GM21529 (cell line): ENCODE data around the gene DEGS1.

ENCODE experiments used
- ATAC-seq: cut with Tn5 transposase; IDR thresholded peaks from one replicate; pipeline ENCODE4 v1.9.1; 2021; ENCODE audit not compliant: unreplicated experiment

Gene DEGS1

DNA sequence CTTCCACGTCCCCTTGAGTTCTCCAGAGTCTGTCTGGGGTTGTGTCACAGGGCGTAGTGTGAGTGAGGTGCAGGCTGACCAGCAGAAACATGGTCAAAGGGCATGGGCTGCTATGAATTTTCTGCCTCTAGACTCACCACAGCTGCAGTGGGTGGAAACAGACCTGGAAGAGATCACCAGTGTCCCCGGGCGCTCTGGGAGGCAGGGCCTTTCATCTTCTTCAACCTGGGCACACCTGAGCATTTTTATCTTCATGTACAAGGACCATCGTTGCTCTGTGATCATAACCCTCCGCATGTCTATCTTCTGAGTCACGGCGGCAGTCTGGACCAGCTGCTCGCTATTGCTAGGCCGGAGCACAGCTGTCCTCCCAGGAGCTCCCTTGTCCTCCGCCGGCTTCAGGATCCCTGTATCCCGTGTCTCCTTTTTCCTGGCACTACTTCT, 29.6 kb downstream of the DEGS1 start:
- no peak for ATAC-seq

DNA sequence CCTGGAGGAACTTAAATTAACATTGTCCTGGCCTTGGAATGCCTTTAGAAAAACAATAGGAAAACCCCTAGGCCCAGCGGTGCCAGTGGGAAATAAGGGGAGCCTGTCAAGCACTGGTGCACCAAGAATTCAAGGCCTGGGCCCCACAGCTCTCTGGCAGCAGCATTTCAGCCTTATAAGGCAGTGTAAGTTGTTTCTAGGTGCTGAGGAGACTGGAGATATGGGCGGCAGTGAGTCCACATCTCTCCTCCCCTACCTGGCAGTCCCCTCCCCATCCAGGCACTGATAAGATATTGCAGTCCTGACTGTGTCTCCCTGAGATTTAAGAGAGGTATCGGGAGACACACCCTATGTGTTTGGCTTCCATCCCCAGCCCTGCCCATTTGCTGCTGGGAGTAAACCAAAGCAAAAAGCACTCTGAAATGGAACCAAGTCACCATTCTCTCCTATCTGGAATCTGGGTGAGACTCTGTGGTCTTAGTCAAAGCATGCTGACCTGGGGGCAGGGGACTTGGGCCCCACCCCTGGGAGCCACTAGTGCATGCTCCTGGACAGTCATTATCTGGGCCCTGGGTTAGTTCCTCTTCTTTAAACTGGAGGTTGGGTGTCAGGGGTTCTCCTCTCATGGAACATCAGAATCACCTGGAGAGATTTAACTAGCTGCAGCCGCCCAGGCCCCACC, 30.5 kb downstream of the DEGS1 start:
- ATAC-seq: no peak

DNA sequence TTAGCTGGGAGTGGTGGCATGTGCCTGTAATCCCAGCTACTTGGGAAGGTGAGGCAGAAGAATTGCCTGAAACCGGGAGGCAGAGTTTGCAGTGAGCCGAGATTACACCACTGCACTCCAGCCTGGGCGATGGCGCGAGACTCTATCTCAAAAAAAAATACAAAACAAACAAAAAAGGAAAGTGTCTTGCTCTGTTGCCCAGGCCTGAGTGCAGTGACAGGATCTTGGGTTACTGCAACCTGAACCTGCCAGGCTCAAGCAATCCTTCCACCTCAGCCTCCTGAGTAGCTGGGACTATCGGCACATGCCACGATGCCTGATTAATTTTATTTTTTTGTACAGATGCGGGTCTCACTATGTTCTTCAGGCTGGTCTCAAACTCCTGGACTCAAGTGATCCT, 33.3 kb downstream of the DEGS1 start:
- no peak for ATAC-seq

DNA sequence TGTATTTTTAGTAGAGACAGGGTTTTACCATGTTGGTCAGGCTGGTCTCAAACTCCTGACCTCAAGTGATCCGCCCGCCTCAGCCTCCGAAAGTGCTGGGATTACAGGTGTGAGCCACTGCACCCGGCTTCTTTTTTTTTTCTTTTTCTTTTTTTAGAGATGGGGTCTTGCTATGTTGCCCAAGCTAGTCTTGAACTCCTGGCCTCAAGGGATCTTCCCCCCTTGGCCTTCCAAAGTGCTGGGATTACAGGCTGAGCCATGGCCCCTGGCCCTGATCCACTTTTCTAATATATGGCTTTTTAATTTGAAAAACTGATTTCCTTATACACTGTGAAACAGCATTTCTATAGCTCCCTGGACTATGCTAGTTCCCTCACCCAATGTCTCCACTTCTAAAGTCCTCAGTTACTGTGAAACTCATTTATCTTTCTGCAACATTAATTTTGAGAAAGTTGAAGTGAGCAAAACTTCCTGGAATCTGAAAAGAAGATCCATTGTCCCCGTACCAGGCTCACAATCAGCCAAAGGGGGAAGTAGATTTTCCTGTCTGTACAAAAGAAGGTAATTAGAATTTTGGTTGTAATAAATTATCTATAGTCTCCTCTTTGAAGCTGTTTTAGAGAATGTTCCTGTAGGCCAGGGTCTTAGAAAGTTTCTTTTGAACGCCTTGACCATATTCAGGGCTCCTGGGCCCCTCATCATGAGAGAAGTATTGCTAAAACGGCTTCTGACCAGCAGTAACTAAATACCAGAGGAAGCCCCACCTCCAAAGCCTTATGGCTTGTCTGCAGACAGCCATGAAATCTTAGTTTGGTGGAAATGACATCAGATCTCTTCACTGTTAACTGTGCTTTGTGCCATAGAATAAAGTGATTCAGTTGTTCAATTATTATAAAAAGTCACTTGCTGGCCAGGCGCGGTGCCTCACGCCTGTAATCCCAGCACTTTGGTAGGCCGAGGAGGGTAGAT, 34.9 kb downstream of the DEGS1 start:
- no peak for ATAC-seq

DNA sequence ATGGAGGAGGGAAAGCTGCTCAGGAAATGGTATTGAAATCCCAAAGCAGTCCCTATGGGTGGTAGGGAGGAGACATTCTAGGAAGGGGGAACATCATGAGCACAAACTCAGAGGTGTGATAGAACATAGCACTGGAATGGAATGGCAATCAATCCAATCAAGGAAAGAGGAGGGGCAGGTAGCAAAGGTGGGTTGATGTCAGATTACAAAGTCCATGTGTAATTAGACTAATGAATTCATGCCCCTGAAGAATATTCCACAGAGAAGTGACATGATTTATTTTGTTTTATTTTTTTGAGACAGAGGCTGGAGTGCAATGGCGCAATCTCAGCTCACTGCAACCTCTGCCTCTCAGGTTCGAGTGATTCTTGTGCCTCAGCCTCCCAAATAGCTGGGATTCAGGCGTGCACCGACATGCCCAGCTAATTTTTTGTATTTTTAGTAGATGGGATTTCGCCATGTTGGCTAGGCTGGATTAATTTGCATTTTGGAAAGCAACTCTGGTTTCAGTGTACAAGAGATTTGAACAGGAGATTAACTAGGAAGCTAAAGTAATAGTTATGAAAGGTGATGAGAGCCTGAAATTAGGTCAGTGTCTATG, 36.1 kb downstream of the DEGS1 start:
- no peak for ATAC-seq

DNA sequence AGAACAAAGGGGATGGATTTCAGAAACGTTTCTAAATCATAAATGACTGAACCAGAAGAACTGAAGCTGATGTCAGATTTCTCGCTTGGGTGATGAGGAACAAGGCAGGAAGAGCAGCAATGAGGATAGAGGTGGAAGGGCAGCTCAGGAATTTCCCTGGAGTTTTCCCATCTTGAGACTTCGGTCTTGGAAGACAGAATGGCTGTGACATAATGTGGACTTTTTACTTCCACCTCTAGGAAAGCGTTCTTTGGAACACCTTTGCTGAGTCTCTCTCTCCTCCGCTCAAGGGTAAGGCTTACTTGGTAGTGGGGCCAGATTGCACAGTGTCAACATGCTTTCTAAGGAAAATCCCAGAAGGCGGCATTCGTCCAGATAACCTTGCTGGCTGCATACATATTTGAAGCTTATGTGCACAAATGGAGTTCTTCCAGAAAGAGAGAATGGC, 36.6 kb downstream of the DEGS1 start:
- ATAC-seq: no peak

DNA sequence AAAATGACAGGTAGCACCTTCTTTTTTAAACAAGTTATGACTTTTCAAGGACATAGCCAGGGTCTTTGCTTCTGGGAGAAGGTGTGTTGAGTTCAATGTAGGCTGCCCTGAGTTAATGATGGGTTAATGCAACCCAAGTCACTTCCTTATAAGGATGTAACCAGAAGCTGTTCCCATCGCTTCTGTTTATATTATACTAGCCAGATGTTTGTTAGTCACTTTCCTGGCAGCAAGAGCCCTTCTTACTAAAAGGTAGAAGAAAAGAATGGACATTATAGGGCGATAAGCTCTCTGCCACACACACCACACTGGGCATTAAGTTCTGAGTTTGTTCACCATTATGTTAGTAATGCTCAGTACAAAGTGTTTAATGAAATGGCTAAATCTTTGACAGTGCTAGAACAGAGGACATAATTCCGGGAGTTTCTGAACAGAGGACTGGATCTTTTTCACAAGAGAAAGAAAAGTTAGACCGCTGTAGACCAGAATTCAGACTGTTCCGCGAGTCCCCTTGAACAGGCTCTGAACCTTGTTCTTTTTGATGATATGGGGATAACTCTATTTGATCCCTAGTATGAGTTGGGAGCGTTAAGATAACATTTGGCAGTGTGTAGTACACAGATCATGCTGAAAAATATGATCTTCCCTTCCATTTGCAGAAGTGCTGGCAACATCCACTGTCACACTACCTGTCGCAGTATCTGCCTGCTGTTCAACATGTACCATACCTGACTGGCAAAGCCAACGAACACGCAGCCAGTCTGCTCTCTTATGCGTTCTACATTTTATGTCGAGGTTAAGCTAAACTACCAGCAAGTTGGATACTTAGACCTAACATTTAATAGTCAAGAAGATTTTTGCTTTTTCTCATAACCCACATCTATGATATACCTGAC, 41.0 kb downstream of the DEGS1 start:
- ATAC-seq: no peak

DNA sequence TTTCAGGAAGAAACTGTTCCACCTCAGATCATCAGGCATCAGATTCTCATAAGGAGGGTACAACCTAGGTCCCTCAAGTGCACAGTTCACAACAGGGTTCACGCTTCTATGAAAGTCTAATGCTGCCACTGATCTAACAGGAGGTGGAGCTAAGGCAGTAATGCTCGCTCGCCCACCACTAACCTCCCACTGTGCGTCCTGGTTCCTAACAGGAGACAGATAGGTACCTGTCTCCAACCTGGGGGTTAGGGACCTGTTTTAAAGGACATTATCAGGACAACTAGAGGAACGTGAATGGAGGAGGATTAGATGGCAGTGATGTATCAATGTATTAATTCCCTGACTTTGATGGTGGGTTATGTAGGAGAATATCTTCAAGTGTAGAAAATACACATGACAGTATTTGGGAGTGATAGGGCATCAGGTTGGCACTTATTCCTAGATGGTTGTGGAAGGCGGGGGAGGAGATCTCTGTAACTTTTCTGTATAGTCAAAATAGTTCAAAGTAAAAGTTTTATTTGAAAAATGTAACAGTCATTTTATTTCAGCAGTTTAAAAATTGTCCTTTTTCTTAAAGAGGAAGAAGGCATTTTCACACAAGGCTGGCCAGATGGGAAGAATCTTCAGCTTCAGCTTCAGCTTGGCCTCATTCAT, 43.9 kb downstream of the DEGS1 start:
- no peak for ATAC-seq

DNA sequence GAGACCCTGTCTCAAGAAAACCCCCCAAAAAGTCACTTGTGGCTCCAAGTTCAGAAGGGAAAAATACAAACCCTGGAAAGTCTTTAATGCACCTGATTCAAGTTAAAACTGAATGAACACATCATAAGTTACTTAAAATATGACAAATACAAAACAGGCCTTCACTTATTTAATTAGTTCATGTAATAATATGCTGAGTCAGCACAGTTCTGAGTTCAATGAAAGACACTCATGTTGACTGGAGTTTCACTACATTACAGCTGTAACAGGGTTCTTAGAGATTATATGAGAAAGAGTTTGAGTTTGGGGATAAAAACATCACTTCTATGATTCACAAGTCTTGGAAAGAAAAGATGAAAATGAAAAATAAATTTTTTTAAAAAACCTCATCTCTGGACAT, 51.0 kb downstream of the DEGS1 start:
- no peak for ATAC-seq

DNA sequence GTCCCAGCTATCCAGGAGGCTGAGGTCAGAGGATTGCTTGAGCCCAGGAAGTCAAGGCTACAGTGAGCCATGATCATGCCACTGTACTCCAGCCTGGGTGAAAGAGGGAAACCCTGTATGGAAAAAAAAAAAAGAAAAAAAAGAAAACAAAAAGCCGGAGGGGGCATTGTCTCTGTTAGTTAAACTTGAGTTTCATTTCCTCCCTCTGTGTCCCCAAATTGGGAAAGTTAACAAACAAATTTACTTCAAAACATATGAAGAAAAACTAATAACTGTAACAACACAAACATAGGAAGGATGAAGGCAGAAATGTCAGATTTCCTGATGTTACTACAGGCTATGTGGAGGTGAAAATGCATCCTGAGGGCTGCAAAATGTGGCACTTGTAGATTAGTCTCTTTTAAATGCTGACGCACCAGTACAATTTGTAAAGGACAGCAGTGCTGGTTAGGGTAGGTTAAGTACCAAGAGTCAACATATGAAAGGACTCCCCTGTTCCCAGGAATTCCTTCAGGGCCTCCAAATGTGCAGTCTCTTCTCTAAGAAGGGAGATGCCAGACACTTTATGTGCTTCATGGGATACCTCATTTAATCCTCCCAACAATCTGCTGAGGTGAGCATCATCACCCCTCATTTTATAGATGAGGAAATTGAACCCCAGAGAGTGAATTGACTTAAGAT, 52.9 kb downstream of the DEGS1 start:
- ATAC-seq: no peak

DNA sequence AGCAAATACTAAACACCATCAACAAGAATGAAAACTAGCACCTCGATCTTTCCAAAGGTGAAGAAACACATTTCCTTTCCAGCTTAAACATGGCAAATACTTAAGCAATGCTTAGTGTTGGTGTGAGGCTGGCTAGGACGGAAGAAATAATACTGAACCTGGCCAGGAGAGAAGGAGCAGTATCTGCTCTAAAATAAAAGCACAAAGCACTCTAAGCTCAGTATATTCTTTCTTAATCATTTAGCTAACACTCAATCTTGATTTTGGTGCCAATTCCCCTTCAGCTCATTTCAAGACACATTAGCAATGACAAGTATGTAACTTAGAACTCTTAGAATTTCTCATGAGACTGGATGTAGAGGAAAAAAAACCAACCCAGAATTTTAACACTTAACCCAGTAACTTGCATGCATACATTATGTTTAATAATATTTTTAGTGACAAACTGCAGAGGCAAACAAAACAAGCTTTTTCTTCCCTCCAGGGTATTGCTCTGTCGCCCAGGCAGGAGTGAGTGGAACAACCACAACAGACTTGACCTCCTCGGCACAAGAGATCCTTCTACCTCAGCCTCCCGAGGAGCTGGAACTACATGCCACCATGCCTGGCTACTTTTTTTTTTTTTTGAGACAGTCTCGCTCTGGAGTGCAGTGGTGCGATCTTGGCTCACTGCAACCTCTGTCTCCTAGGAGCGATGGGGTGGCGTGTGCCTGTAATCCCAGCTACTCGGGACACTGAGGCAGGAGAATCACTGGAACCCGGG, 54.3 kb downstream of the DEGS1 start:
- ATAC-seq: no peak

DNA sequence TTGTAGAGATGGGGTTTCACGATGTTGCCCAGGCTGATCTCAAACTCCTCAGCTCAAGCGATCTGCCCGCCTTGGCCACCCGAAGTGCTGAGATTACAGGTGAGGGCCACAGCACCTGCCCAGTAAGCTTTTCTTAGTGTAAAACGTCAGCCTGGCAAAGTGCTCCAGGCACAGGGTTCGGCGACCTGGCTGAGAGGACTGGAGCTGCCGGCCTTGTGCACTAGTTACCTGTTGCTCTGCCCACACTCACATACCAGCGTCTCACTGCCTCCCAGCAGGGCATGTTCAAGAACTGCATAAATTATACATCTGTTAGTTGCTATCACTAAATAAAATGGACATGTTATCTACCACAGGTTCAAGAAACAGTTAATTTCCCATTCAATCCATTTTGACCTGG, 55.2 kb downstream of the DEGS1 start:
- ATAC-seq: no peak

DNA sequence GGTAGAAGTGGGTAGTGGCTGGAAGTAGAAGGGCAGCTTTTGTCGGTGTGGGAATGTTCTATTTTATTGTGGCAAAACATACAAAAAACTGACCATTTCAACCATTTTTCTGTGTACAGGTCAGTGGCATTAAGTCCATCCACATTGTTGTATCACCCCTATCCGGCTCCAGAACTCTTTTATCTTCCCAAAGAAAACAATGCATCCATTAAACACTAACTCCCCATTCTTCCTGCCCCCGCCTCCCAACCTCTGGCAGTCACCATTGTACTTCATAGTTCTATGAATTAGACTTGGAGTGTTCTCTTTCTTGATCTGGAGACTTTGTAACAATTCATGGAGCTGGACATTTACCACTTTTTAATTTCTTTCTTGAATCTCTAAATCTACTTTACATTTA, 55.7 kb downstream of the DEGS1 start:
- no peak for ATAC-seq
